Activated naive CD4-positive, alpha-beta T cell (primary cell): ENCODE measurements around the gene WBP11.

Experiments used
- DNase-seq, 4 experiments: peaks; one replicate each; lab custom pipeline; 2025; lab: John Stamatoyannopoulos, UW

WBP11 gene

DNA sequence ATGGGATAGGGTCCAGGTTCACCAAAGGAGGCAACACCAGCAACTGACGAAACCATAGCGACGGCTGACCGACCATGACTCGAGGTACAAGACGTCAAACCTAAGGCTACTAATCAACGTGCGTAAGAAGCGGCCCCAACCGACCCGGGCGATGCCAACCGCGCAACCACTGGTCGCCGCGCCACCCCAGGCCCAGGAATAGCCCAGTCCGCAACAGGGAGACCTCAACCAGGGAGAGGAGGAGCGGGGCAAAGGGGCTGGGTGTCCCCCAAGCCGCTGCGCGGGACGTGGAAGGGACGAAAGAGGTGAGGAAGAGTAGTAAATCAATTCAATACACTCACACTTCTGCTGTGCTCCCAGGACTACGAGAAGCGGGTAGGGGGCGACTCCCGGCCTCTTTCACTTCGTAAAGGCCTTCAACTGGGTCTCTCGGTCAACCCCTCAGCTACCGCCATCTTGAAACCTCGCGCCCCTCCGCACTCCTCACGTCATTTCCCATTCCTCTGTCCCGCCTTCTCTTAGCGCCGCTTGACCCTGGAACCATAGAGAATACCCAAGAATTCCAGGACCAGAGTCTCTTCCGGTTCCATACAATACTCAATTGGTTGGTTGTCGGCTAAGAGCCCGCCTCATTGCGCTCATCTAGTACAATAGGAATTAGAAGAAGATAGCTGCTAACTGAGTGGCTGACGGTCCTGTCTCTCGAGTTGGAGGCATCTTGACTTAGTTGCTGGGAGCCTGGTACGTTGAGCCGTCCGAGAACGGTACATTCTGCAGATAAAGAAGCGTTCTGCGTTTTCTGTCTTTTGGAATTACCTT, at the start of gene WBP11, which contains the start of gene C12orf60:
WBP11 (minus strand) TSS at position 468 of the 819 bp plus-strand sequence. CDS start 2,095 bp downstream, outside the sequence.
C12orf60 (plus strand) TSS at position 660 of the 819 bp plus-strand sequence. CDS start 19,266 bp downstream, outside the sequence.
- DNase-seq, result peak; percentile 42 to 74 (median 61)

DNA sequence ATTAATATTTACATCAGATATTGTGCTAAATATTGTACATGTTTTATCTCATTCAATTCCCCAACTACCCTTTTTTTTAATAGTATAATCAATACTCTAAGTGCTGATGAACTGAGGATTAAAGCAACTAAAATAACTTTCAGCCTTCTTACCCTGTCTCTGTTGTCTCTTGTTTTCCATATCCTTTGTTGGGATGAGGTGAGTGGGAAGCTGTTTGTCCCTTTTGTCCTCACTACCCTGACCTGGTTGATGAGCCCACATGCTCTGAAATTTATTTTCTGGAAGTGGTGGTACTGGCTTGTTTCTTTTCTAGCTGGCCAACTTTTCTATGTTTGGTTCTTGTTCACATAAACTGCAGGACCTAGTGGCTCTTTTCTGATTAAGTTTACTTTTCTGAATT, 49.6 kb upstream of the WBP11 start:
- DNase-seq, result no peak

DNA sequence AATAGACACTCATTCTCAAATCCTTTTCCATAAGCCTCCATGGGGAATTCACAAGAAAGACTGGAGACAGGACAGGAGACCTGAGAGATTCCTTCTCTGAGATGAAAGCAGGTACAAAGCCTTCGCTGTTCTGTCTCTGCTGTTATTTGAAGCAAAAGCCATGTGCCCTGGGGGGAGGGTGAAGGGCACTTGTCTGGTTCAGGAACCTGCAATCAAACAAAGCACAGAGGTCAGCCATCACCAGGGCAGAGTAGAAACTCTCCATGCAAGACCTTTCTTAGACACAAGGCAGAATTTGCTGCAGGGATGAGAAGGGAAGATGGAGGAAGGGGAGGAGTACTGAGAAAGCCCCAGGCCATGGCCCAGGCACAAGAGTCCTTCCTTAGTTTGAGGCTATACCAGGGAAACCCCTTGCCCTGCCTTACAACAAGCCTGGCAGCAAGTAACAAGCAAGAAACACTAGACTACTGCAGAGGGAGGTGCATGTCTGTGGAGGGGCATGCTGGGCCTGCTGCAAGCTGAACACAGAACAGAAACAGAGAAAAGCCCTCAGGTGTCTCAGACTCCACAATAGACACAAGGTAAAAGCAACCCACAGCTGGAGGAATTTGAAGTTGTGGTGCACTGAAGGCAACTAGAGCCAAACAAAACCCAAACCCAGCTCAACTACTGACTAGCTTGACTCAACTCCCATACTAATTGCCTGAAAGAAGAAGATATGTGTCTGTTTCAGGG, 47.8 kb upstream of the WBP11 start:
- no peak for DNase-seq

DNA sequence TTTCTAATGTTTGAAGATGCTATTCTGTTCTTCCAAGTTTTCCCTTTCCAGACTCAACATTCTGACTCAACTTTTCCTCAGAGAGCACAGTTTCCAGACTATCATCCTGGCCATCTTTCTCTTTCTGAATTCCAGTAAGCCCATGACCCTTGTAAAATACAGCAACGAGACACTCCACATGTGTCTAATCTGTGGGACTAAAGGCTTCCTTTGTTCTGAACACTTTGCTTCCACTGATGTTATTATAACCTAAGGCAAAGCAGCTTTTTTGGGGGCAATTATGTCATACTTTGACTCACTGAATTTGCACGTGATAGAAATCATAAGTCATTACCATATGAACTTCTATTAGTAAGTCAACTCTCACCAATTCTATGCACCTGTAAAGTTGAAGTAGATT, 46.4 kb upstream of the WBP11 start:
- DNase-seq, result no peak

- no peak for DNase-seq
Observed at GRCh38 chr12:14846876-14847580, 43.8 kb upstream of the WBP11 start.

DNA sequence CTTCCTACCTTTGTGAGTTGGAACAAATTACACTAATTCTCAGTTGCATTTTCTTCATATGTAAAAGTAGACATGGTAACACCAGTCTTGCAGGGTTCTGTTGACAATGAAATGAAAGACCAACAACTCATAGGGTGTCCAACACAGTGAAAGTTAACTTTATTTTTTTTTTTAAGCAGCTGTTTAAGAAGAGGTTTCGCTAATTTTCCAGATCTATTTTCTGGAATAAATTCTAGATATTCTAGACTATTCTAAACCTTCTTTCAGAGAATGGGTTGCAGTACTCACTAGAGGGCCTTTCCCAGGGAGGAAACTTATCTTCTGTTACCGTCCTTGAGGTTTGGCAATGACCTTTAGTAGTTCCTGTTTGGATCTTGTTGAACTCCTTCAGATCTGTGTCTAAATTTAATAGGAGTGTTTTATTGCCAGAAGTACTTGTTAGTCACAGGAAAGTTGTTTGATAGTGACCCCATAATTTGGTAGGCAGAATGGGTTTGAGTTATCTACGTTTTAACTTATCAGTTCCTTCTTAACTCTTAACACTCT, 42.8 kb upstream of the WBP11 start:
- no peak for DNase-seq

- DNase-seq, result peak in 2 of 4 experiments; percentile 3 to 4
Observed at GRCh38 chr12:14845350-14845750, 42.1 kb upstream of the WBP11 start.

- no peak for DNase-seq
Observed at GRCh38 chr12:14844401-14844800, 41.1 kb upstream of the WBP11 start.

DNA sequence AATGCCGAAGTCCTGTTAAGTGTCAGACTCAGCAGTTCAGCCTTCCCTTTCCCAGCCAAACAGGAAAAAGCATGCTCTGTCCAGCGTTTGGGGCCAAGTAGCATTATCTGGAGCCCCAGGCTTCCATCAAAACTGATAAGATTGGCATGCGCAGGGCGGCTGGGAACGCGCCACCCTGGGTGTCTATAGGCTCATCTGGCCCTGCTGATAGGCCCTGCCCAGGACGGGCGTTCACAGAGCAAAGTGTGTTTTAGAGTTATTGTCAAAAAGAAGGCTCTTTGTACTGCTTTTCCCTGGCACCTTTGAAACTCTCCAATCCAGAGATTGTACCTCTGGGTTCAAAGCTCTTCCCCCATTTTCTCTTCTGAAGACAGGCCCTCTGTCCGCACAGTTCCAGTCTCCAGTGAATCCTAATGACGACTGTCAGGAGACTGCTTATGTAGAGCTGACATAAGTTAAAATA, 40.2 kb upstream of the WBP11 start, which contains the start of gene ART4:
ART4 (minus strand) TSS at position 102 of the 463 bp plus-strand sequence. CDS start 413 bp downstream, outside the sequence.
- no peak for DNase-seq

GRCh38 chr12:14842315-14842714, 39.0 kb upstream of the WBP11 start:
- DNase-seq, result no peak

DNA sequence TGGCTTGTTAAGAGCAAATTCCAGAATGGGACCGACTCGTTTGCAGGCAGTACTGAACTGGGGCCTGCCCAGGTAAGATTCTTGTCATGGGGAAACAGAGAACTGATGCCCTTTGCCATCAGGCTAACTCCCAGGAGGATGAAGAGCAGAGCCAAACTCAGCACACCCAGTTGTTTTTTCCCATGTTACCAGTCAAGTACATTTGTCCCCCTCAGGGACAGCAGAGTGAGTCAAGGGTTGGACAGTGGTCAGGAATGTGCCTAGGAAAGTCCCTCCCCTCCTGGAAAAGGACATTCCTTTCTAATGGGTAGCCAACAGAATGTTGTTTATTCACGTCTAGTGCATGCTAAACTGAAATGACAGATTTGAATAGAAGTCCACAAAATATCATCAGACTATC, 38.5 kb upstream of the WBP11 start:
- no peak for DNase-seq

DNA sequence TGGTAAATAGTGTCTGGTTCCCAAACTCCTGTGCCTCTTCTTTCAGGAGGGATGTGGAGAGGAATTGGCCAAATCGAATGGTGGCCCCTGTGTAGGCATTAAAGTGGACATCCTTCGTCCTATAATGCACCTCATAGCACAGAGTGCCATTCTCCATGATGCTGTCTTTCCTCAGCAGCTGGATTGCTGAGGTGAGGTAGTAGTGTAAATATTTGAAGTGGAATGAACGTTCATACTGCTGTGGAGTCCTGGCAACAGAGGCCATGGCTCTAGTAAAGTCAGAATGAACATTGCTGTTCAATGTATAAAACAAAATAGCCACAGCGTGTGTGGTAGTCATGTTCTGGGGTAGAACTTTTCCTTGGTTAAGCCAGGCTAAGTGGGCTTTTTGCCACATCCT, 37.3 kb upstream of the WBP11 start:
- no peak for DNase-seq

DNA sequence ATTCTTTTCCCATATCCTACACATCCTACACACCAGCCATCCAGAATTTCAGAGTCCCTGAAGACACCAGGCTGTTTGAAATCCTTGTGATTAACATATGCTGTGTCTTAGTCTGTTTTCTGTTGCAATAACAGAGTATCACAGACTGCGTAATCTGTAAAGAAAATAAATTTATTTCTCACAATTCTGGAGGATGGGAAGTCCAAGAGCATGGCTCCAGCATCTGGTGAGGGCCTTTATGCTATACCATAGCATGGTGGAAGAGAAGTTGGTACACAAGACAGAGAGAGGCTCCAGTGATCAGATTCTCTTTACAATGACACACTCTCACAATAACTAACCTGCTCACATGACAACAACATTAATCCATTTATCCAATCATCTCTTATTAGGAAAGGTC, 36.0 kb upstream of the WBP11 start:
- no peak for DNase-seq

DNA sequence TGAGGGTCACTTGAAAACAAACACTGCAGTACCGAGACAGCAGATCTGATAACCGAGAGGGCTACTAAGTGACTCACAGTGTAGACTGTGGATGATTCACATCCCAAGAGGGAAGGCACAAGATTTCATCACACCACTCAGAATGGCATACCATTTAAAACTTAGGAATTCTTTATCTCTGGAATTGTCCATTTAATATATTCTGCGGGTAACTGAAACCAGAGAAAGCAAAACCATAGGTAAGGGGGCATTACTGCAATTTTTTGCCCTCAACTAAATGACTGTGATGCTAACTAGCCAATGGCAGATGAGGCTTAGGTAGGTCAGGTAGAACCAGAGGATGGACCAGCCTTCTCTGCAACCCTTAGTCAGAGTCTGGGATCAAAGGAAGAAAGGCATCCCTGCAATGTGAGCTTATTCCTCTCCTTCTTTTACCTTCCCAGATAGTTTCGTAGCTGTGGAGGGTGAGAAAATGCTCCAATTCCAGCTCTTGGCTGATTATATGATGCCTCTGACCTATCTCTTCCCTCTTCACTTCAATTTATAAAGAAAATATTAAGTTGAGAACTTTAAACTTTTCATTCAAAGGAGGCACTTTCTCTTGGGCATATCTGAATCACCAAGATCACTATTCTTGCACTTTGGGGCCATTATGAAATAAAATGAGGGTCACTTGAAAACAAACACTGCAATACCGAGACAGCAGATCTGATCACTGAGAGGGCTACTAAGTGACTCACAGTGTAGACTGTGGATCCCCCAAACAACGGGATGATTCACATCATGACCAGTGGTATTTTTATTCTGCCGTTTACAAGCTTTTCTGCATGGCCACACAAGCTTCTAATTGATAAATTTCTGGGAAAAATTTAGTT, 33.3 kb upstream of the WBP11 start:
- no peak for DNase-seq

- DNase-seq, result no peak
Observed at GRCh38 chr12:14834509-14834908, 31.2 kb upstream of the WBP11 start.

DNA sequence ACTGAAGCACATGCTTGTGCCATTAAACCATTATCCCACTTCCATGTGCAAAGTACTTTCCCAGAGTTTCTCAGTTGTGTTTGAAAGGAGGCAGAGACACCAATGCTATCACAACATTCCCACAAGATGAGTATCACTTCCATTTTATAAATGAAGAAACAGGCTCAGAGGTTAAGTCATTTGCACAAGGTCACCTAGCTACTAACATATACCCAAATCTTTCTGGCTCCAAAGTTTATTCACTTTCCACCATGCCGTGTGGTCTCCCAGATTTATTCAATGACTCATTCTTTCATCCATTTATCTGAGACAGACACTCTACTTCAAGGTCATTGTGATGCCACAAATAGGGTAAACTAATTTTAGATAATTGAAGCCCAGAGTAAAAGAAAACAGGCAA, 30.7 kb upstream of the WBP11 start:
- DNase-seq, result no peak

DNA sequence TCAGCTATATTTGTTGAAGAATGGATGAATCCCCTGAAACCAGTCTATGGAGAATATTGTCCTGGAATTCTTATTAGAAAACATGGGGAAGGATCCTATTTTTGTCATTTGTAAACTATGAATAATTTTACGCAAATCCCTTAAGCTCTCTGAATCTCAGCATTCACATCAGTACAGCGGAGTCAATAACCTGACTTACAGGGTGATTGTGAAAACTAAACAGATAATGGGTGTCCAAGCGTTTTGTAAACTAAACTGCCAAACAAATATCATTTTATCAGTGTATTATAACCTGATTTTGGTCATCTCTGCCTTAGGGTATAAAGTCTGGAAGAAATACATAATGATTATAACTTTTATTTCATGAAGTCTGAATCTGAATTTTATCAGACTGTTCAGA, 30.1 kb upstream of the WBP11 start:
- no peak for DNase-seq

GRCh38 chr12:14828892-14829291, 25.6 kb upstream of the WBP11 start:
- no peak for DNase-seq

DNA sequence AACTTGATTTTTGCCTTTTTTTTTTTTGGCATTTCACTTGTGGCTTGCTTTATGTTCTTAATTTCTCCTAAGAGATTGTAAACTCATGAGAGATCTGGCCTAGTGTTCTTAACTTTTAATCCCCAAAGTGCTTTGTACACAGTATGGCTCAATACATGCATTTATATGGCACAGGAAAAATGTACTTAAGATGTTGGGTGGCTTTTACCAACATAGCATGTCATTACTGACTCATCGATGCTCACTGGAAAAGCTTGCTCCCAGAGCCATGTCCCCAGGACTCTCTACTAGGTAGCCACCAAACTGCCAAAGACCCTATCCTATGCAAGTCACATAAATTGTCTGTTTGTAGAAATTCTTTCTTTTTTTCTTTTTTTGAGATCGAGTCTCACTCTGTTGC, 23.8 kb upstream of the WBP11 start:
- no peak for DNase-seq

DNA sequence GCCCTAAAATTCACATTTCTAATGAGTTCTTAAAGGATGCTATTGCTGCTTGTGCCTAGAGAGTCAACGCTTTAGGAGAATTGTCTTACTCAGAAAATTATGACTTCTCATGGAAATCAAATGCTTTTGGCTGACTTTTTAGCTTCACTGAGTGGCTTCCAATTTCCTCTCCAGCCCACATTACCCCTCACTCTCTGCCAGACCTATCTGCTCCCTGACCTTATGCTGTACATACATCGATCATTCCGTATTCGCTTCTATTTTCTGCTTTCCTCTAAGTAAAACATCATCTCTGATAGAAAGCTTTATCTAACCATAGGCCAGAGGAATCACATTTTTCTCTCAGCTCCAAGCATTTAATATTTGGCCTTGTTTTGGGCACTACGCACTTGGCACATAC, 23.2 kb upstream of the WBP11 start:
- DNase-seq, result no peak

- DNase-seq, result no peak
Observed at GRCh38 chr12:14825256-14825655, 22.0 kb upstream of the WBP11 start.
